Stimulated activated CD8-positive, alpha-beta memory T cell treated with anti-CD3 and anti-CD28 coated beads, Interleukin-4, amount 100 ng/mL, for 48 hours (primary cell): ENCODE data around the gene OSBPL5.

Experiments
- DNase-seq: peaks from one replicate; pipeline ENCODE4 v3.0.0-alpha.2; 2020

The OSBPL5 gene

GRCh38 chr11:3197878-3198528 lies 32.9 kb upstream of the OSBPL5 start:
- no peak for DNase-seq

DNA sequence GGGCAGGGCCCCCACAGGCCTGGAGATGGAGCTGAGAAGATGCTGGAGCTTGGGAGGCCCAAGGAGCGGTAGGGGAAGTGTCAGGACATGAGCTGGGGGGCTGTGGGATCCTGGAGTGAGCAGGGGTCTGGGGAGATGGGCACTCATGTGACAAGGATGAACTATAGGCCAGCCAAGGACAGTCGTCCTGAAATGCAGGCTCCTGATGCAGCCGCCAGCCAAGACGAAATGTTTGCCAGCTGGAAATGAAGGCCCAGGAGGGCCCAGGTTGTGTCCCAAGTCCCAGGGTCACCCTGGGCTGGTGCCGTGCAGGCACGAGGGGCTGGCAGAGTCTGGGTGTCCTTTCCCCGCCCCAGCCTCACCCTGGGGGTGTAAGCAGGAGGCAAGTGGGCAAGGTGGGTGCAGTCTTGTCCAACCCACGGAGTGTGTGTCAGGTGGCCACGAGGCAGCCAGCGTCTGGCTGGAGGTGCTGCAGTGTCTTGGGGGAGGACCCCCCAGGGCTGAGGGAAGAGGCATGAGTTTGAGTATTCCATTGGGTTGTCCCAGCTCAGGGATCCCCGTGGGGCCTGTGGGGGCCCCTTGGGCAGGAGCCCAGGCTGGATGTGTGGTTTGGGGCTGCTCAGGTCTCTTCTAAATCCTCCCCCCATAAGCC lies 32.1 kb upstream of the OSBPL5 start:
- DNase-seq = no peak

DNA sequence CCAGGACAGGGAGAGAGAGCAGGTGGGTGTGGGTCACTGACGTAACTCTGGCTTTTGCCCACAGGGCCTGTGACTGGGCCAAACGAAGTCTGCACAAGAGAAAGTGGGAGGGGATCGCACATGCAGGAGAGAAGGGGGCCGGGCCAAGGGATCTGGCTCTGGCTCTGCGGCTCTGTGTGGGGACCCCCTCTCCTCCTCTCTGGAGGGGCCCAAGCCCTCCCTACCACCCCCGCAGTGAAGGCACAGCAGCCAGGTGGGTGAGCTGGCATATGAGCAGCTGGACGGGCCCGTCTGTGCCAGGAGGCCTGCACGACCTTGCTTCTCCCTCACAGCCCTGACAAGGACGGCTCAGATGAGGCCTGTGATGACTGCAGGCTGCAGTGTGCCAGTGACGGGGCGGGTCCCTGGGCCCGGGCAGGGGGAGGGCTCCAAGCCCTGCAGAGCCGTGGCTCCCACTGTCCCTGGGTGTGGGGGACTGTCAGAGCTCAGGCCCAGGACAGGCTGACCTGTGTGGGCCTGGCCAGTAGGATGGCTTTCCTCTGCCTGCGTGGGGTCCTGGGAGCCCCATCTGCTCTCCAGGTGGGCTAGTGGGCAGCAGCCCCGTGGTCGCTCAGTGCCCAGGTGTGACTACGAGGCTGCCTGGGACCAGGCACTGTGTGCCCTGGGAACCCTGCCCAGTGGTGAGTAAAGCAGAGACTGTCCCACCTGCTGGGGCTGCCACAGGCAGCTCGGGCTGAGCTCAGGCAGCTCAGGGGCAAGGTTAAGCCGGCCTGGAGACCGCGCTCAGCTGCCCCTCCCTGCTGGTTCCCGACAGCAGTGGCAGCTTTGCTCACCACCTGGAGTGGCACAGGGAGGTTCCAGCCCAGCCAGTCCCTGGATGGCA lies 31.3 kb upstream of the OSBPL5 start:
- DNase-seq = no peak

DNA sequence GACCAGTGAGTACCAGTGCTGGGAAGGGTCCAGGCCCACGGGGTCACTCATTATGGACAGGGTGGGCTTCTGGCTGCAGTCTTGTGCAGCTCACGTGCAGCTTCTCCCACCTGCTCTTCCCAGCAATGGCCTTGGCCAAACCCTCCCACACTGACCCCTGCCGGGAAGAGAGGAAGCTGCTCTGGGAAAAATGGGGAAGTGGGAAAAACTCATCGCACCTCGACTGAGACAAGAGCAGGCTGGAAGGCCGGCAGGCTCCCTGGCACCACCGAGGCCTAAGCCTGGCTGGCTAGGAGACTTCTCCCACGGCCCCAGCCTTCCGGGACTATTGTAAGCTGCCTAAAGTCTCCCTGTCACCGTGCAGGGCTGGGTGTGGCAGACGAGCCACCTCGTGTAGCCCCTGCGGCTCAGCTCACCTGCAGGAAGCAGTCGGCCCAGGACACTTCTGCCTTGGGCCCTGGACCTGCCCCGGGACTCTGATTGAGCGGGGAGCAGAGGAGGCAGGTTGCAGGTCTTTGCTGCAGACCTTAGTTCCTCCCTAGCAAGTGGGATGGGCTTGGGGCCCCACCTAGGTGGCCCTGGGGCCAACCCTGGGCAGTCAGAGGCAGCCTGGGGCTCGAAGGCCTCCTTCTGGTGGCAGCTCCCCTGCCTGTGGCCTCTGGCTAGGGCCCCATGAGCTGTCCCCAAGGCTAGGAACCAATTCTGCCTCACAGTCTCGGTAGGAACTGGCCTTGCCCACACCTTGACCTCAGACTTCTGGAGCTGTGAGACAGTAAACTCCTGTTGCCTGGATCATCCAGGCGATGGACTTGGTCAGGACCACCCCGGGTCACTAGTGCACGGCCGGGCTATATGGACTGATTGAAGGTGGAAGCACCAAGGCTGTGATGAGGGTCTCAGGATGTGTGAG lies 30.4 kb upstream of the OSBPL5 start:
- no peak for DNase-seq

- no peak for DNase-seq
These were observed 29.1 kb upstream of the OSBPL5 start for GRCh38 chr11:3194016-3194816.

DNA sequence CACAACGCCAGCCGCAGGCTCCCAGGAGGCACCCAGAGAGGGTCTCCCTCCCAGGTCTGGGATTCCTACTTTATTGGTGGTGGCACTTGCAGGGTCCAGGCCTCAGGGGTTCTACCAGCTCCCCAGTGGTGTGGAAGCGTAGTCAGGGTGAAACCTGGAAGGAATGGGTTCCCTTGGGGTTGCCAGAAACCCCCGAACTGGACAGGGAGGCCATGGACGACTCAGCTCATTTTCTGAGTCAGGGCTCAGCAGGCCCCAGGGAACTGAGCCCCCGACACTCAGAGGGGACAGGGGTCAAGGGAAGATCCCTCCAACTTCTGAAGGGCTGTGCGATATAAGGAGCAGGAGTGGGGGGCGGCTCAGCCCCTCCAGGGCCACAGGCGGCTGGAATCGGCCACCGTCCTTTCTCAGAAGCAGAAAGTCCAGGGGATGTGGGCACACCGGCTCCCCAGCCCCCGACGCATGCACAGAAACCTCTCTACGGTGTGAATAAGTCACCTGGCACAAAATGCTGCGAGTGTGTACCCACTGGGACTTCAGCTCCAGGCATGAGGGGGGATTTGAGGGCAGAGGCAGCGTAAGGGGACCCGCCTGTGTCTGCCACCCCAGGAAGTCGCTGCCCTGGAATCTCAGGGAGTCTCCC lies 28.4 kb upstream of the OSBPL5 start:
- DNase-seq = no peak

- DNase-seq = no peak
These were observed 27.6 kb upstream of the OSBPL5 start for GRCh38 chr11:3192511-3193372.

- DNase-seq = no peak
These were observed 26.6 kb upstream of the OSBPL5 start for GRCh38 chr11:3191586-3192324.

DNA sequence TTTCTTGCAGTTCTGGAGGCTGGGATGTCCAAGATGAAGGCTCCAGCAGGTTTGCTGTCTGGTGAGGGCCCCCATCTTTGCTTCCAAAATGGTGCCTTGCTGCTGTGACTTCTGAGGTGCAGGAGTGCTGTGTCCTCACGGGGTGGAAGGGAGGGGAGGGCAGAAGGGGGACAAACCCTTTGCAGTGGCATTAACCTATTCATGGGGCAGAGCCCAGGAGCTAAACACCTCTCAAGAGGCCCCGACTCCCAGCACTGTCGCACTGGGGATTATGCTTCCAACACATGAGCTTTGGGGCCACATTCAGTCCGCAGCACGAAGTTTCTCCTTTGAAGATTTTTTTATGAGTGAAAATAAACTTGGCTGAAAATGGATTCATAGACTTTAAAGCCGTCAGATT lies 25.5 kb upstream of the OSBPL5 start:
- DNase-seq = no peak

- no peak for DNase-seq
These were observed 24.9 kb upstream of the OSBPL5 start for GRCh38 chr11:3189886-3190583.

- no peak for DNase-seq
These were observed 24.2 kb upstream of the OSBPL5 start for GRCh38 chr11:3189196-3189843.

GRCh38 chr11:3188496-3189195 lies 23.5 kb upstream of the OSBPL5 start:
- DNase-seq = no peak

DNA sequence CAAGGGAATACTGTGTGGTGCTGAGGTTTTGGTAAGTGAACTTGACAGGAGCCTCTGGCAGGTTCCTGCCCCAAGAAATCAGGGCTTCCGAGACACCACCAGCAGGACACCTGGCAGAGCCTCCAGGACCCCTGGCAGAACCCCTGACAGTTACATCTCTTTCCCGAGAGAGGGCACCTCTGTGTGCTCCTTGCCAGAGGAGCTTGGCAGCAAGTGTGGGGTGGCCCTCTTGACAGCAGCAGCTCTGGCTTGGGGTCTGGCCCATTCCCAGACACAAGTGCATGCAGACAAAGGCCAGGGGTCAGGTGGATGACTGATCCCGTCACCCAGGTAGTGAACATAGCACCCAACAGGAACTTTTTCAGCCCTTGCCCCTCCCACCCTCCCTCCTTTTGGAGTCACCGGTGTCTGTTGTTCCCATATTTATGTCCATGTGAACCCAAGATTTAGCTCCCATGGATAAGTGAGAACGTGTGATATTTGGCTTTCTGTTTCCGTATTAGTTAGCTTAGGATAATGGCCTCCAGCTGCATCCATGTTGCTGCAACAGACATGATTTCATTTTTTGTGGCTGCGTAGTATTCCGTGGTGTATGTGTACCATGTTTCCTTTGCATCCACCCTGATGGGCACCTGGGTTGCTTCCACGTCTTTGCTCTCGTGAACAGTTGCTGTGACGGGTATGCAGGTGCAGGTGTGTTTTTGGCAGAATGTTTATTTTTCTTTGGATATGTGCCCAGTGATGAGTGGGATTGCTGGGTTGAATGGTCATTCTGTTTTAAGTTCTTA lies 21.2 kb upstream of the OSBPL5 start:
- no peak for DNase-seq

DNA sequence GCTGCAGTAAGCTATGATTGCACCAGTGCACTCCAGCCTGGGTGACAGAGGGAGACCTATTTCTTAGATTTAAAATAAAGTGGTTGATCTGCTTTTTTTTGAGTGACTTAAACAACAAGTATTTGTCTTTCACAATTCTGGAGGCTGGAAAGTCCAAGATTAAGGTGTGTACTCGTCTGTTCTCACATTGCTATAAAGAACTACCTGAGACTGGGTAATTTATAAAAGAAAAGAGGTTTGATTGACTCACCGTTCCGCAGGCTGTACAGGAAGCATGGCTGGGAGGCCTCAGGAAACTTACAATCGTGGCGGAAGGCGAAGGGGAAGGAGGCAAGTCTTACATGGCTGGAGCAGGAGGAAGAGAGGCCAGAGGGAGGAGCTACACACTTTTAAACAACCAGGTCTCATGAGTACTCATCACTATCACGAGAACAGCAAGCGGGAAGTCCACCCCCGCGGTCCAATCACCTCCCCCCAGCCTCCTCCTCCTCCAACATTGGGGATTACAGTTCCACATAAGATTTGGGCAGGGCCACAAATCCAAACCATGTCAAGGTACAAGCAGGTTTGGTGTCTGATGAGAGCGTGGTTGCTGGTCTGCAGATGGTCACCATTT lies 19.7 kb upstream of the OSBPL5 start:
- DNase-seq = no peak

- DNase-seq = no peak
These were observed 18.4 kb upstream of the OSBPL5 start for GRCh38 chr11:3183523-3183922.

DNA sequence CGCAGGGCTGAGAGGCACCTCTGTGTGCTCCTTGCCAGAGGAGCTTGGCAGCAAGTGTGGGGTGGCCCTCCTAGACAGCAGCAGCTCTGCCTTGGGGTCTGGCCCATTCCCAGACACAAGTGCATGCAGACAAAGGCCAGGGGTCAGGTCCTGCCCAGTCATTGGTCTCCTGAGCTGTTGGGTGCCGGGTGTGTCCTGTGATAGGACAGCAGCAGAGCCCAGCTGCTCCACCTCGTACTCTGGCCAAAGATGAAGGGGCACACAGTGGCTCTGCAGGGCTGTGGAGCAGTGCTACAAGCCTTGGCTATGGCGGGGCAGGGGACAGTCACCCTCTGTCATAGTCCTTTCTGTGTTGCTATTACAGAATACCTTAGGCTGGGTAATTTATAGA lies 17.3 kb upstream of the OSBPL5 start:
- no peak for DNase-seq
